Measurements from ENCODE around the gene THSD4. TPM values are rescaled to one million over a fixed set of nuclear protein-coding genes. Genes with fewer than 3 reads are reported as not detected.

The THSD4 gene
- total and polyA plus RNA-seq, 9 of the 15 experiments (the other 6 are each of a cell fraction or from before 2014, with no cell fraction given): 0.04 TPM; not detected in 5

GRCh38 chr15:71341811-71342550 is 226.7 kb downstream of the THSD4 start:
- under 1% methylated on average over 8 of the region's 8 CpGs for WGBS (ENCODE audit: insufficient coverage, low coverage, missing lambda C conversion rate)
- CTCF ChIA-PET (ENCODE audit: low intra/inter-chr PET ratio): no interaction called here
- FAIRE-seq: no peak

More at GRCh38 chr15:71341811-71342550, 226.7 kb downstream of the THSD4 start:
- DNase-seq (ENCODE audit: extremely low read depth in 1 of 4, low spot score in 3 of 4) (no peak), ATAC-seq (no peak)
- no peaks in the 10 kb centered on the region for H3K4me1 ChIP-seq (replicated peaks in 1 of 2; ENCODE audit: control insufficient read depth in 2 of 2, insufficient read depth in 2 of 2, low read length in 2 of 2)
- no peak for TF ChIP-seq GATAD2B (IDR thresholded peaks at IDR 0.05; ENCODE audit: borderline replicate concordance)
- no peak for TF ChIP-seq ADNP (tag; IDR thresholded peaks at IDR 0.05)
- TF ChIP-seq ATF4 (CRISPR knock-in tag; IDR thresholded peaks at IDR 0.05): no peak
- TF ChIP-seq MAX (CRISPR knock-in tag; IDR thresholded peaks at IDR 0.05): no peak
- TF ChIP-seq RNF2 (IDR thresholded peaks at IDR 0.05): no peak
- no peak for TF ChIP-seq ZBTB8A (IDR thresholded peaks at IDR 0.05; ENCODE audit: partially characterized antibody)
- TF ChIP-seq CGGBP1 (CRISPR knock-in tag; IDR thresholded peaks at IDR 0.05): no peak
- TF ChIP-seq TEAD1 (CRISPR knock-in tag; IDR thresholded peaks at IDR 0.05): no peak
- no peak overlapping the region for H3K4me2 ChIP-seq (ENCODE audit: insufficient read depth, low read length)
- H3K4me3 ChIP-seq: no peak overlapping the region
- no TSS peak for BruUV-seq (replicated peaks)
- H4K20me1 ChIP-seq (replicated peaks; ENCODE audit: control insufficient read depth, insufficient read depth, low read length): no peaks in the 10 kb centered on the region
- H3K36me3 ChIP-seq (ENCODE audit: control insufficient read depth, insufficient read depth, low read length): no peaks in the 10 kb centered on the region
- intact Hi-C loops (cut with micrococcal nuclease): no loop called here
- in situ Hi-C loops (cut with MboI): no loop called here
- H3K79me2 ChIP-seq (ENCODE audit: control insufficient read depth, insufficient read depth, low read length): no peaks in the 10 kb centered on the region
- no peaks in the 10 kb centered on the region for H3K9me3 ChIP-seq (replicated peaks; ENCODE audit: control insufficient read depth, insufficient read depth, low read depth, low read length)
- POLR2A ChIA-PET: no interaction called here
- no peak overlapping the region for H2AFZ ChIP-seq (ENCODE audit: low read depth, low read length)
- no peak overlapping the region for H3K27ac ChIP-seq (ENCODE audit: extremely low read depth, low read depth, low read length)
- no peaks in the 10 kb centered on the region for H3K9me1 ChIP-seq (ENCODE audit: control insufficient read depth, insufficient read depth, low read length)
- peaks cover 4 to 21% of the 10 kb centered on the region in 2 experiments; a peak in 3 of 5 replicates for H3K27me3 ChIP-seq (ENCODE audit: control insufficient read depth in 2 of 2, insufficient read depth in 2 of 2, low read length in 2 of 2)
- H3K9ac ChIP-seq (ENCODE audit: insufficient read depth in 1 of 2, low read depth in 2 of 2, low read length in 2 of 2): no peak overlapping the region
